ENCODE measurements around the gene C1orf87. TPM values are rescaled to one million over a fixed set of nuclear protein-coding genes. Genes with fewer than 3 reads are reported as not detected.

The C1orf87 gene
- total RNA-seq, 1 experiment from 2014 or later: not detected

GRCh38 chr1:60008500-60008899 lies 65.1 kb downstream of the C1orf87 start:
- H3K27ac ChIP-seq (ENCODE audit: low read depth, low read length): no peak overlapping the region
- ChIA-PET CTCF (no interaction called here), RAD21 (ENCODE audit: low non-redundant PET in 1 of 2, low total read pairs in 2 of 2, uncharacterized antibody in 2 of 2, unreplicated experiment in 2 of 2) (no interaction called here), POLR2A (no interaction called here)
- no peaks in the 10 kb centered on the region for H3K4me1 ChIP-seq (ENCODE audit: control insufficient read depth in 1 of 2, insufficient read depth in 2 of 2, low read length in 2 of 2)
- ATAC-seq (no peak), DNase-seq (ENCODE audit: low read depth, low spot score) (no peak)
- H3K9me2 ChIP-seq (ENCODE audit: insufficient read depth): no peaks in the 10 kb centered on the region
- H2AFZ ChIP-seq (ENCODE audit: low read depth, low read length, poor library complexity, severe bottlenecking): no peak overlapping the region
- H3K9me3 ChIP-seq (ENCODE audit: control insufficient read depth in 1 of 2, insufficient read depth in 1 of 2, low read depth in 1 of 2, low read length in 2 of 2): no peaks in the 10 kb centered on the region
- no peak overlapping the region for H3K4me2 ChIP-seq (ENCODE audit: low read length)
- H4K20me1 ChIP-seq (ENCODE audit: insufficient read depth): no peaks in the 10 kb centered on the region
- H3K36me3 ChIP-seq (ENCODE audit: control insufficient read depth in 1 of 2, insufficient read depth in 2 of 2, low read length in 2 of 2): no peaks in the 10 kb centered on the region
- H3K27me3 ChIP-seq (ENCODE audit: insufficient read depth, low read length): no peaks in the 10 kb centered on the region
- no peaks in the 10 kb centered on the region for H3K79me2 ChIP-seq (ENCODE audit: insufficient read depth, low read length)
- no peak overlapping the region for H3K4me3 ChIP-seq (replicated peaks in 1 of 2; ENCODE audit: low read depth in 1 of 2, low read length in 2 of 2)
- BruUV-seq (replicated peaks): no TSS peak
- H3K9ac ChIP-seq (ENCODE audit: low read length): no peak overlapping the region
- intact Hi-C loops (cut with micrococcal nuclease): no loop called here
- no peak for TF ChIP-seq SRF (IDR thresholded peaks at IDR 0.05; ENCODE audit: low read depth)

GRCh38 chr1:60000625-60001024 lies 72.9 kb downstream of the C1orf87 start:
- H3K9me3 ChIP-seq (ENCODE audit: control insufficient read depth in 1 of 2, insufficient read depth in 1 of 2, low read depth in 1 of 2, low read length in 2 of 2): no peaks in the 10 kb centered on the region
- no peak overlapping the region for H3K4me3 ChIP-seq (replicated peaks in 1 of 2; ENCODE audit: low read depth in 1 of 2, low read length in 2 of 2)
- no peaks in the 10 kb centered on the region for H3K36me3 ChIP-seq (ENCODE audit: control insufficient read depth in 1 of 2, insufficient read depth in 2 of 2, low read length in 2 of 2)
- H3K27ac ChIP-seq (ENCODE audit: low read depth, low read length): no peak overlapping the region
- H3K27me3 ChIP-seq (ENCODE audit: insufficient read depth, low read length): peaks cover 11% of the 10 kb centered on the region; the same call in 1 of the 2 replicates
- no peaks in the 10 kb centered on the region for H4K20me1 ChIP-seq (ENCODE audit: insufficient read depth)
- intact Hi-C loops (cut with micrococcal nuclease): no loop called here
- no peaks in the 10 kb centered on the region for H3K79me2 ChIP-seq (ENCODE audit: insufficient read depth, low read length)
- ChIA-PET CTCF (no interaction called here), RAD21 (ENCODE audit: low non-redundant PET in 1 of 2, low total read pairs in 2 of 2, uncharacterized antibody in 2 of 2, unreplicated experiment in 2 of 2) (no interaction called here), POLR2A (no interaction called here)
- no peak overlapping the region for H3K4me2 ChIP-seq (ENCODE audit: low read length)
- DNase-seq (ENCODE audit: low read depth, low spot score): no peak
- BruUV-seq (replicated peaks): no TSS peak
- no peaks in the 10 kb centered on the region for H3K4me1 ChIP-seq (ENCODE audit: control insufficient read depth in 1 of 2, insufficient read depth in 2 of 2, low read length in 2 of 2)
- no peak overlapping the region for H3K9ac ChIP-seq (ENCODE audit: low read length)
- H3K9me2 ChIP-seq (ENCODE audit: insufficient read depth): no peaks in the 10 kb centered on the region
- no peak for ATAC-seq
- H2AFZ ChIP-seq (ENCODE audit: low read depth, low read length, poor library complexity, severe bottlenecking): no peak overlapping the region
- TF ChIP-seq POLR2AphosphoS5 (IDR thresholded peaks at IDR 0.05; ENCODE audit: low read depth, low read length) (no peak), TCF7L2 (IDR thresholded peaks at IDR 0.05; ENCODE audit: borderline replicate concordance, extremely low read depth, insufficient read depth, insufficient read length) (no peak), ZBTB33 (IDR thresholded peaks at IDR 0.05; ENCODE audit: extremely low read depth, insufficient replicate concordance, low read length) (no peak), MAX (IDR thresholded peaks at IDR 0.05) (no peak), ZFX (IDR thresholded peaks at IDR 0.05) (no peak), ELF1 (IDR thresholded peaks at IDR 0.05; ENCODE audit: borderline replicate concordance, low read depth) (no peak), REST (IDR thresholded peaks at IDR 0.05; ENCODE audit: low read depth) (no peak), EZH2phosphoT487 (IDR thresholded peaks at IDR 0.05; ENCODE audit: borderline replicate concordance) (no peak), CEBPB (IDR thresholded peaks at IDR 0.05; ENCODE audit: low read depth) (no peak), ZNF274 (IDR thresholded peaks at IDR 0.05; ENCODE audit: low read depth, low read length) (no peak), ATF3 (IDR thresholded peaks at IDR 0.05) (no peak), SP1 (IDR thresholded peaks at IDR 0.05; ENCODE audit: low read depth) (no peak)
